OCI-LY3 (cell line): ENCODE measurements around the gene ZNF528.

ENCODE experiments used
- H2AFZ ChIP-seq: fragments of 200-600, 300-600 bp; shearing (Covaris generic); 2 replicates; pipeline ENCODE4 v1.6.0; 2014; ENCODE audit warnings: antibody characterized with exemption, low read depth, low read length
- H3K27ac ChIP-seq: fragments of 200-600, 300-600 bp; sonication (generic); 2 replicates; pipeline ENCODE4 v1.5.1; 2014; ENCODE audit warnings: mild to moderate bottlenecking, low read length, moderate library complexity, mixed read lengths
- H3K27me3 ChIP-seq: fragments of 200-600, 300-600 bp; sonication (generic); 2 replicates; pipeline ENCODE4 v1.6.1; 2014; ENCODE audit warnings: low read depth, low read length, mixed read lengths
- H3K36me3 ChIP-seq: fragments of 200-600, 300-600 bp; sonication (generic); replicated peaks from 2 replicates; pipeline ENCODE3; 2014; ENCODE audit warnings: low read depth, low read length, mixed read lengths
- H3K4me1 ChIP-seq: fragments of 300-600, 200-600 bp; sonication (generic); 2 replicates; pipeline ENCODE4 v1.6.1; 2014; ENCODE audit warnings: low read length, mixed read lengths
- H3K4me2 ChIP-seq: fragments of 200-600, 300-600 bp; sonication (generic); 2 replicates; pipeline ENCODE4 v1.6.1; 2014; ENCODE audit warnings: low read length, mixed read lengths
- H3K4me3 ChIP-seq: fragments of 300-600, 200-600 bp; sonication (generic); 2 replicates; pipeline ENCODE4 v1.5.1; 2014; ENCODE audit warnings: antibody characterized with exemption, mild to moderate bottlenecking, low read length, moderate library complexity
- H3K79me2 ChIP-seq: fragments of 300-600, 200-600 bp; shearing (Covaris generic); 2 replicates; pipeline ENCODE4 v1.6.1; 2014; ENCODE audit warnings: mild to moderate bottlenecking, low read length, mixed read lengths
- H3K9ac ChIP-seq: fragments of 300-600, 200-600 bp; shearing (Covaris generic); 2 replicates; pipeline ENCODE4 v1.6.0; 2014; ENCODE audit warnings: mild to moderate bottlenecking, low read length, moderate library complexity
- H3K9me3 ChIP-seq: fragments of 200-600, 300-600 bp; shearing (Covaris generic); 2 replicates; pipeline ENCODE4 v1.6.1; 2014; ENCODE audit warnings: low read length, mixed read lengths; ENCODE audit not compliant: insufficient read depth
- H4K20me1 ChIP-seq: fragments of 200-600, 300-600 bp; sonication (generic); 2 replicates; pipeline ENCODE4 v1.6.1; 2016; ENCODE audit warnings: low read length, mixed read lengths; ENCODE audit not compliant: insufficient read depth
- CTCF ChIP-seq: fragments of 200-600, 300-600 bp; sonication (generic); IDR thresholded peaks from 2 replicates; pipeline ENCODE4 v1.5.1; 2014; ENCODE audit warnings: antibody characterized with exemption, low read length, low read depth
- EZH2phosphoT487 ChIP-seq: fragments of 200-600 bp; shearing (Covaris generic); IDR thresholded peaks from 2 replicates; pipeline ENCODE4 v1.6.1; 2018; ENCODE audit warnings: antibody characterized with exemption, mixed run types, low read depth

Gene ZNF528

DNA sequence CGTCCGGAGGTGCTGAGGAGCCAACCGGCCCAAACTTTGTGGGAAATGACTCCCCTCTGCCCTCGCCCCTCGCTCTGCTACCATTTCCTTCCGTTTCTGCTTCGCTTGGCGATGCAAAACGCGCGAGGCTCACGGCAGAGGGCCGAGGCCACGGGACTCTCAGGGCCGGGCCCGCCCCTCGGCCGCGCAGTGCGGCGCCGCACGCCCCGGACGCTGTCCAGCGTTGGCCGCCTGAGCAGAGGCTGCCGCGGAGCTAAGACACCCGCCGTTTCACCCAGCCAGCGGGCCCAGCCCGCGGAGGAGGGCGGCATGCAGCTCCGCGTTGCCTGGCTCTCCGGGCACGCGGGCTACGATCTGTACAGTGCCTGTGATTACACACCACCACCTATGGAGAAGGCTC is 53.6 kb downstream of the ZNF528 start:
- peaks cover 12% of the 10 kb centered on the region; the same call in 1 of the 2 replicates for H3K9me3 ChIP-seq
- H3K4me2 ChIP-seq: no peak overlapping the region
- no peak overlapping the region for H3K4me3 ChIP-seq
- H3K79me2 ChIP-seq: no peaks in the 10 kb centered on the region
- H3K27me3 ChIP-seq: no peaks in the 10 kb centered on the region
- no peak overlapping the region for H3K27ac ChIP-seq
- no peak overlapping the region for H3K9ac ChIP-seq
- TF ChIP-seq CTCF: no peak
- TF ChIP-seq EZH2phosphoT487: no peak
- H4K20me1 ChIP-seq: no peaks in the 10 kb centered on the region
- no peaks in the 10 kb centered on the region for H3K4me1 ChIP-seq
- H3K36me3 ChIP-seq: no peaks in the 10 kb centered on the region
- H2AFZ ChIP-seq: no peak overlapping the region

DNA sequence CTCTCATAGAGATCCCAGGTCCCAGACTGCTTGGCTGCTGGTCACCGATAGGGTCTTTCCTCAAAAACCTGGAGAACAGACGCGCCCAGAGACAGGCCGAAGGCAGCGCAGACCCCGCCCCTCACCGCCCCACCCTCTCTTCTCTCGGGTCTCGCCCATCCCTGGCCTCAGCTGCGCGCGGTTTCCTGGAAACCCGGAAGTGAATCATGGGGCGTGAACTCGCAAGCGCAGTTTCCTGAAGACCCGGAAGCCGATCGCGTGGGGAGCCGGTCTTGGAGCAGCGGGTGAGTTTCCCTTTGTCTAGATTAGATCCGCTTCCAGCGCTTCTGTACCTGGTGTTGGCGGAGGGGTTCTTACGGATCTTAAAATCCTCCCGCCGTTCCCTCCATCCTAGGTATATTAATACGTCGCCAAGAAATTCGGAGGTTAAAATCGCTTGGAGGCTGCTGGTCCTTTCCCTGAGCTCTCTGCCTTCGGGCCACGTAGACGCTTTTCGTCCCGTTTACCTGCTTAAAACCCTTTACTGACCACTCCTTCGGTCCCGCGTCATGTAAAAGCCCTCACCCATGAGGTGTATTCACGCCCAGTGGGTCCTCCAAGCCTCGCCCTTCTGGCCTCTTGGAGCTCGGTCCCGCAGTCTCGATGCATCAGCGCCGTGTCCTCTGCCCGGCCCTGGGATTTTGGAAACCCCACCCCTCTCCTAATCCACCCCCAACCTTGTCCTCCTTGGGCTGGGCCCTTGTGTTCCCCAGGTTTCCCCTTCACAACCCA is 55.9 kb downstream of the ZNF528 start, which contains the start of gene ZNF578:
Gene ZNF578 (plus strand): TSS at position 230 of the 771 bp plus-strand sequence. CDS start 48,293 bp downstream, outside the sequence.
- Histone ChIP-seq H3K9me3 (peaks cover 20% of the 10 kb centered on the region), H3K36me3 (no peaks in the 10 kb centered on the region), H3K27me3 (no peaks in the 10 kb centered on the region), H3K79me2 (no peaks in the 10 kb centered on the region), H3K4me3 (no peak within 1 kb of the TSS), H4K20me1 (no peaks in the 10 kb centered on the region), H3K27ac (no peak within 1 kb of the TSS), H3K4me1 (no peaks in the 10 kb centered on the region), H3K9ac (no peak within 1 kb of the TSS), H2AFZ (no peak within 1 kb of the TSS), H3K4me2 (no peak within 1 kb of the TSS)
- TF ChIP-seq EZH2phosphoT487: no peak
- no peak for TF ChIP-seq CTCF

- Histone ChIP-seq H3K4me3 (no peak overlapping the region), H3K9ac (no peak overlapping the region), H3K79me2 (no peaks in the 10 kb centered on the region), H3K36me3 (no peaks in the 10 kb centered on the region), H3K9me3 (peaks cover 28% of the 10 kb centered on the region), H2AFZ (no peak overlapping the region), H3K4me1 (no peaks in the 10 kb centered on the region), H4K20me1 (no peaks in the 10 kb centered on the region), H3K4me2 (no peak overlapping the region), H3K27ac (no peak overlapping the region), H3K27me3 (no peaks in the 10 kb centered on the region)
- TF ChIP-seq CTCF (peak; percentile 27; the same call in 1 of the 2 replicates), EZH2phosphoT487 (no peak)
These were observed 67.3 kb downstream of the ZNF528 start for GRCh38 chr19:52464798-52465470.
